DMS 273 treated with DMSO at 0.1 percent for 48 hours (cell line): ENCODE data around the gene ANKRD13D.

ENCODE experiments used
- DNase-seq: peaks from one replicate; lab custom pipeline; 2025; lab: John Stamatoyannopoulos, UW

Gene ANKRD13D

DNA sequence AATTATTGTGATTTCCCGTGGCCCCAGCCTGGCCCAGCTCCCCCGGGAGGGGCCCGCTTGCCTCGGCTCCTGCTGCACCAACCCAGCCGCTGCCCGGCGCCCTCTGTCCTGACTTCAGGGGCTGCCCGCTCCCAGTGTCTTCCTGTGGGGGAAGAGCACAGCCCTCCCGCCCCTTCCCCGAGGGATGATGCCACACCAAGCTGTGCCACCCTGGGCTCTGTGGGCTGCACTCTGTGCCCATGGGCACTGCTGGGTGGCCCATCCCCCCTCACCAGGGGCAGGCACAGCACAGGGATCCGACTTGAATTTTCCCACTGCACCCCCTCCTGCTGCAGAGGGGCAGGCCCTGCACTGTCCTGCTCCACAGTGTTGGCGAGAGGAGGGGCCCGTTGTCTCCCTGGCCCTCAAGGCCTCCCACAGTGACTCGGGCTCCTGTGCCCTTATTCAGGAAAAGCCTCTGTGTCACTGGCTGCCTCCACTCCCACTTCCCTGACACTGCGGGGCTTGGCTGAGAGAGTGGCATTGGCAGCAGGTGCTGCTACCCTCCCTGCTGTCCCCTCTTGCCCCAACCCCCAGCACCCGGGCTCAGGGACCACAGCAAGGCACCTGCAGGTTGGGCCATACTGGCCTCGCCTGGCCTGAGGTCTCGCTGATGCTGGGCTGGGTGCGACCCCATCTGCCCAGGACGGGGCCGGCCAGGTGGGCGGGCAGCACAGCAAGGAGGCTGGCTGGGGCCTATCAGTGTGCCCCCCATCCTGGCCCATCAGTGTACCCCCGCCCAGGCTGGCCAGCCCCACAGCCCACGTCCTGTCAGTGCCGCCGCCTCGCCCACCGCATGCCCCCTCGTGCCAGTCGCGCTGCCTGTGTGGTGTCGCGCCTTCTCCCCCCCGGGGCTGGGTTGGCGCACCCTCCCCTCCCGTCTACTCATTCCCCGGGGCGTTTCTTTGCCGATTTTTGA, 3.3 kb upstream of the ANKRD13D start:
- DNase-seq, result no peak

GRCh38 chr11:67286621-67287333, 2.3 kb upstream of the ANKRD13D start:
- no peak for DNase-seq

DNA sequence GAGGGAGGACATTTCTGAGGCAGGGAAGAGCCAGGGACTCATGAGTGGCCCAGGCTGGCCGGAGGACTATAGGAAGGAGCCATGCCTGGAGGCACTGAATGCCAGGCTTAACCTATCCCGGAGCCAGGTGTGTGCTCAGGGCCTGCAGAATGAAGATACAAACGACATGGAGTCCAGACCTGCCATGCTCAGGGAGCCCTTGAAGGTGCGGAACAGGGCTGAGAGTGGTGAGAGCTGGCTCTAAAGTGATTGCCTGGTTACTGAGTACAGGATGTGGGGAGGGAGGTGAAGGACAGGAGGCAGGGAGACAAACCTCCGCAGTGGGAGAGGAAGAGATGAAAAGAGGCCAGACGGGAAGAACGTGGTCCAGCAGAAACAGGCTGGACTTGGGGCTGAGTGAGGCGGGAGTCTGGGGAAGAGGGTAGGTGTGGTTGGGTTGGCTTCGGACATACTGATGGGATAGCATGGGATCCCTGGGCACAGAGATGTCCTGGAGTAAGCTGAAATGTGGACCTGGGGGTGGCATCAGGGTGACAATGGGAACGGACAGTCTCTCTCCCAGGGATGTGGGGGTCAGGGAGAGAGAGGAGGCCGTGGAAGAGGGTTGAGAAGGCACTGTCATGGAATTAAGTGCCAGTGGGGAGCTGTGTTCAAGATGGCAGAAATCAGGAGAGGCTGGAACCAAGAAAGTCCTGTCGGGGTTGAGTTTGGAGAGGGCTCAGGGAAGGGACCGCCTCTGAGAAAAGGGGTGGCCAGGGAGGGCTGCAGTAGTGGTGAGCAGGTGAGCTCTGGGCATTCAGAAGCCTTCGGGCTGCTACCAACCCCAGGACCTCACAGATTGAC, 1.5 kb upstream of the ANKRD13D start:
- DNase-seq, result no peak

GRCh38 chr11:67288198-67288451, 978 bp upstream of the ANKRD13D start:
- DNase-seq, result no peak

DNA sequence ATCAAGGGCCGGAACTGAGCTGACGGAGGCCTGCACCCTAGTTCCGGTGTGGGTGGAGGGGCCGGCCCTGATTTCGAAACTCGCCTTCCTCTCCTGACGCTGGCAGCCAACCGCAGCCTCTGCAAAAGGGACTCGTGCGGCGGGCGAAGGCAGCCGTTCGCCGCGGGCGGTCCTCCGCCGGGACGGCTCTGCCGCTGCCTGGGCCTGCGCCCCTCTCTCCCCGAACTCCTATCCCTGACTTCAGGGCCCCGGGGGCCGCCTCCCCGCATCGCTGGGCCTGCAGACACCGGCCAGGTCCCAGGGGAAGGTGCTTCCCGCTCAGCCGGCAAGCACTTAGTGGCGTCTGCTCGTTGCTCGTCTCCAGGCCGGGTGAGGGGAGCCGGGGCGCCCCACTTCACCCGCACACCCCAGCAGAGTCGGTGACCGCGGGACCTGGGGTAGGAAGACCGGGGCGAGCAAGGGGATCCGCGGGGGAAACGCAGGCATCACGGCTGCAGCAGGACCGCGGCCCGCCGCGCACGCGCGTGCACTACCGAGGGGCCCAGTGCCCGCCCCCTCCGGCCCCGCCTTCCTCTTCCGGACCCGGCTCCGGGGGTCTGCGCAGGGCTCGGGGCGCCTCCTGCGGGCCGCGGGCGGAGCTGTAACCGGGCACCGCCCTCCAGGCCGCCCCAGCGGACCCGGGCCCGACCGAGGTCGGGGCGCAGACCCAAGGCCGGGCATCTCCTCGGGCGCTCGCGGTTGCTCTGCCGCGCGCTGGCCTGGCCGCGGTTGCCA, 464 bp upstream of the ANKRD13D start:
- peak; percentile 31 for DNase-seq

DNA sequence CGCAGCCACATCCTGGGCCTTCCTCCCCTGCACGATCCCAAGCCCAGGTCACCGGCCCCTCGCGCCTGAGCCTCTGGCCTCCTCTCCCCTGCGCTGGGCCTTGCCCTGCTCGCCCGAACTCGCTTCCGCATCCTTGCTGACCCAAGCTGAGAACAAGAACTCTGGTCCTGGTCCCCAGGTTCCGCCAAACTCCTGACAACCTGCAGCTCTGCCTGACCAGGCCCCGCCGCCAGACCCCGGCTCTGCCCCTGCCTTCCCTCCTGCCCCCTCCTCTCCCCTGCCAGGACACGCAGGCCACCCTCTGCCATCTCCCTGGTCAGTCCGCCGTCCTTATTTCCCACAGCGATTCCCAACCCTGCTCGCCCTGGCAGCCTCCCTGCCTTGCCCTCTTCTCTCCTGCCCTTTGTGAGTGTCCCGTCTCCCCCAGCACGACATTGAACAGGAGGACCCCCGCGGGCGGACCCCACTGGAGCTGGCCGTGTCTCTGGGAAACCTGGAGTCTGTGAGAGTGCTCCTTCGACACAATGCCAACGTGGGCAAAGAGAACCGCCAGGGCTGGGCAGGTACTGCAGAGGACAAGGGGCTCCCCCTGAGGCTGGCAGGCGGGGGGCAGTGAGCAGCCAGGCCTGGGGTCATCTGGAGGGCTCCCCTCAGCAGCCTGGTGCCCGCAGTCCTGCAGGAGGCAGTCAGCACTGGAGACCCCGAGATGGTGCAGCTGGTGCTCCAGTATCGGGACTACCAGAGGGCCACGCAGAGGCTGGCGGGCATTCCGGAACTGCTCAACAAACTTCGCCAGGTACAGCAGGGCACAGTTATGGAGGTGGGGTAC, 762 bp downstream of the ANKRD13D start:
- DNase-seq, result no peak

- DNase-seq, result no peak
These were observed 1.7 kb downstream of the ANKRD13D start for GRCh38 chr11:67290801-67291200.

DNA sequence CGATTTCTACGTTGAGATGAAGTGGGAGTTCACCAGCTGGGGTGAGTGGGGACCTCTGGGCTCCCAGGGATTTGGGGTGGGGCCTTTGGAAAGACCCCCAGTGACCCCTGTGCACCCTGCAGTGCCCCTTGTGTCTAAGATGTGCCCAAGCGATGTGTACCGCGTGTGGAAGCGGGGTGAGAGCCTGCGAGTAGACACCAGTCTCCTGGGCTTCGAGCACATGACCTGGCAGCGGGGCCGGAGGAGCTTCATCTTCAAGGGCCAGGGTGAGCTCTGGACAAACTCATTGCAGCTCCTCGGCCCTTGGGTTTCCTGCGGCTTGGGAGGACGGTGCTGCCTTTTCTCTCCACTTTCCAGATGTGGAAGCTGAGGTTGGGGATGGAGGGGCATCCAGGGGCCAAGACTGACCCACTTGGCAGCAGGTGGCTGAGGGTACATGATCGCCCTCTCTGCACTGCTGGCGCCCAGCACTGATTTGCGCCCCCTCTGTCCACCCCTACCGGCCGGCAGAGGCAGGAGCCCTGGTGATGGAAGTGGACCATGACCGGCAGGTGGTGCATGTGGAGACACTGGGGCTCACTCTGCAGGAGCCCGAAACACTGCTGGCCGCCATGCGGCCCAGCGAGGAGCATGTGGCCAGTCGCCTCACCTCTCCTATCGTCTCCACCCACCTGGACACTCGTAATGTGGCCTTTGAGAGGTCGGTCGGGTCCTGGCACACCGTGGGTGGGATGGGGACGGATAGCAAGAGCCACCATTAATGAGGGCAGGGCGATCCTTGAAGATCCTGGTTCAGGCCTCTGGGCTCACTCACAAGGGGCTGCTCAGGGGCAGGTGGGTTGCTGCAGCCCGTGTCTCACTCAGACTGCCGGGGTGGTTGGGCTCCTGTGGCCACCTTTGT, 2.6 kb downstream of the ANKRD13D start:
- DNase-seq, result no peak

DNA sequence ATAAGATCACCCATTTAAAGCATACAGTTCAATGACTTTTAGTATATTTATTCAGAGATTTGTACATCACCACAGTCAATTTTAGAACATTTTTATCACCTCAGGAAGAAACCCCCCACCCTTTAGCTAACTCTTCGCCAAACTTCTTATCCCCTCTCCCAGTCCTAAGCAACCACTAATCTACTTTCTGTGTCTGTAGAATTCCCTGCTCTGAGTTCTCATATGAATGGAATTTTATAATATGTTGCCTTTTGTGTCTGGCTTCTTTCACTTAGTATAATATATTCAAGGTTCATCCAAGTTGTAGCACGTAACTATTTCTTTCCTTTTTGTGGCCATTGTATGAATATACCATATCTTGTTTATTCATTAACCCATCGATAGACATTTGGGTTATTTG, 3.6 kb downstream of the ANKRD13D start:
- DNase-seq, result no peak

- DNase-seq, result no peak
These were observed 4.0 kb downstream of the ANKRD13D start for GRCh38 chr11:67293090-67293489.

- DNase-seq, result no peak
These were observed 6.7 kb downstream of the ANKRD13D start for GRCh38 chr11:67295846-67296245.

- no peak for DNase-seq
These were observed 9.7 kb downstream of the ANKRD13D start for GRCh38 chr11:67298786-67299185.

DNA sequence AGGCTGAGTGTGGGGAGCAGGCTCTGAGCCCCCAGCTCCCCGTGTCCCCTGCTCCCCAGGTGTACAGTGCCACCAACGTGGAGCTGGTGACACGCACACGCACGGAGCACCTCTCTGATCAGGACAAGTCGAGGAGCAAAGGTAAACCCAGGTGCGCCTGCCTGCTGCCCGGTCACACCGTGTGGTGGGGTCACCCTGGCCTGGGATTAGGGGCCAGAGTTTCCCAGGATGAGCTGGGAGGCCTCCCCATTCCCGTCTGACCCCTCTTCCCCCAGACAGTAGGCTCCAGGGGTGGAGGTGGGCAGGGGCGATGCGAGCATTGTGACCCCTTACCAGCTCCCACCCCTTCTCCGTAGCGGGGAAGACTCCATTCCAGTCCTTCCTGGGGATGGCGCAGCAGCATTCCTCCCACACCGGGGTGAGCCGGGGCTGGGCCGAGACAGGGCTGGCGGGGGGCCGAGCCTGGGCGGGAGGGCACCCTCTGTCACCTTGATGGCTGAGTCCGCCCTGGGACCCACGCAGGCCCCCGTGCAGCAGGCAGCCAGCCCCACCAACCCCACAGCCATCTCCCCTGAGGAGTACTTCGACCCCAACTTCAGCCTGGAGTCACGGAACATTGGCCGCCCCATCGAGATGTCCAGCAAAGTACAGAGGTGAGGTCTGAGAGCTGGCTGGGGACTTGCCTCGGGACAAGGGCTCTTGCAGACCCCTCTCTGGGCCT, 10.5 kb downstream of the ANKRD13D start:
- DNase-seq, result no peak

- no peak for DNase-seq
These were observed 11.2 kb downstream of the ANKRD13D start for GRCh38 chr11:67300256-67300755.

- DNase-seq, result no peak
These were observed 11.7 kb downstream of the ANKRD13D start for GRCh38 chr11:67300756-67301312.

DNA sequence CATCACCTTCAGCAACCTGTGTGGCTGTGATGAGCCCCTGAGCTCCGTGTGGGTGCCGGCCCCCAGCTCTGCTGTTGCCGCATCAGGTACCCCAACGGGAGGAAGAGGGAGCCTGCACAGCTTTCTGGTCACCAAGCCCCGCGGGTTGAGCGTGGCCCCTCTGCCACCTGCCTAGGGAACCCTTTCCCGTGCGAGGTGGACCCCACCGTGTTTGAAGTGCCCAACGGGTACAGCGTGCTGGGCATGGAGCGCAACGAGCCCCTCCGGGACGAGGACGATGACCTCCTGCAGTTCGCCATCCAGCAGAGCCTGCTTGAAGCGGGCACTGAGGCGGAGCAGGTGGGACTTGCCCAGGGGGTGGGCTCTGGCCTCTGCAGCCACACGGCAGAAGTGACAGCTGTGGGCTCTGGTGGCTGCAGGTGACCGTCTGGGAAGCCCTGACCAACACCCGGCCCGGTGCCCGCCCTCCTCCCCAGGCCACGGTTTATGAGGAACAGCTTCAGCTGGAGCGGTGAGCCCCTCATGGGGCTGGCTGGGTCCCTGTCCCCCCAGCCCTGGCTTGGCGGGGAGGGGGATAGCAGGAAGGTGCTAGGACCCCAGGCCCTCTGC, 12.3 kb downstream of the ANKRD13D start:
- no peak for DNase-seq

DNA sequence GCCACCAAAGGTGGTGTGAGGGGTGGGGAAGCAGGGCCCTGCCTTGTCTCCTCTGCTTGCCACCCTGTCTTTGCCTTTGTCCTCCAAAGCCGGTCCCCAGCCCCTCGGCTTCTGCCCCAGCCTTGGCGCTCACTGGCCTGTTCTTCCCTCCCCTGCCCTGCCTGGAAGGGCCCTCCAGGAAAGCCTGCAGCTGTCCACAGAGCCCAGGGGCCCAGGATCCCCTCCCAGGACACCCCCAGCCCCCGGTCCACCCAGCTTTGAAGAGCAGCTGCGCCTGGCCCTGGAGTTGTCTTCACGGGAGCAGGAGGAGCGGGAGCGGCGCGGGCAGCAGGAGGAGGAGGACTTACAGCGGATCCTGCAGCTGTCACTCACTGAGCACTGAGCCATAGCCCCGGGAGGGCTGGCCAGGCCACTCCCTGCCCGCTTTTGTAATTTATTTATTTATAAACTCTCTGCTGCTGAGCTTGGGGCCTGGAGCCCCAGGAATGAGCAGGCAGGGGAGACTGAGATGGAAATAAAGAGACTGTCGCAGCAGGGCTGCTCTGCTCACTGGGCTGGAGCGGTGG, 12.9 kb downstream of the ANKRD13D start:
- DNase-seq, result peak; percentile 6
